OCI-LY1 (cell line): ENCODE measurements around the gene EML1.

ENCODE experiments used
- CTCF ChIP-seq: fragments of 200-600 bp; sonication (generic), shearing (Covaris generic); IDR thresholded peaks from 2 replicates; pipeline ENCODE4 v1.5.1; 2017; ENCODE audit warnings: mild to moderate bottlenecking, antibody characterized with exemption, low read length, moderate library complexity, mixed read lengths
- EZH2 ChIP-seq: fragments of 200-600 bp; sonication (generic), shearing (Covaris generic); IDR thresholded peaks from 2 replicates; pipeline ENCODE4 v1.8.0; 2017; ENCODE audit warnings: borderline replicate concordance, mixed run types, mild to moderate bottlenecking, antibody characterized with exemption, low read length, moderate library complexity, mixed read lengths

GRCh38 chr14:99790978-99791376, 2.2 kb upstream of the EML1 start:
- TF ChIP-seq CTCF (no peak), EZH2 (no peak)
